HL-60/S4 treated with phorbol 12-myristate 13-acetate at 8.2 ng/mL for 4 days and 3 days (cell line): ENCODE measurements around the gene NLGN2.

Experiments
- in situ Hi-C: fragments of 300-500 bp; cut with MboI; formaldehyde crosslinking; loops from 2 replicates; pipeline ENCODE4 v1.15.0; 2022; ENCODE audit warnings: low sequenced_read_pairs

Gene NLGN2

GRCh38 chr17:7389924-7390910 lies 17.4 kb upstream of the NLGN2 start:
- in situ Hi-C loops: no loop called here

GRCh38 chr17:7391307-7391706 lies 16.3 kb upstream of the NLGN2 start:
- in situ Hi-C loops: no loop called here

DNA sequence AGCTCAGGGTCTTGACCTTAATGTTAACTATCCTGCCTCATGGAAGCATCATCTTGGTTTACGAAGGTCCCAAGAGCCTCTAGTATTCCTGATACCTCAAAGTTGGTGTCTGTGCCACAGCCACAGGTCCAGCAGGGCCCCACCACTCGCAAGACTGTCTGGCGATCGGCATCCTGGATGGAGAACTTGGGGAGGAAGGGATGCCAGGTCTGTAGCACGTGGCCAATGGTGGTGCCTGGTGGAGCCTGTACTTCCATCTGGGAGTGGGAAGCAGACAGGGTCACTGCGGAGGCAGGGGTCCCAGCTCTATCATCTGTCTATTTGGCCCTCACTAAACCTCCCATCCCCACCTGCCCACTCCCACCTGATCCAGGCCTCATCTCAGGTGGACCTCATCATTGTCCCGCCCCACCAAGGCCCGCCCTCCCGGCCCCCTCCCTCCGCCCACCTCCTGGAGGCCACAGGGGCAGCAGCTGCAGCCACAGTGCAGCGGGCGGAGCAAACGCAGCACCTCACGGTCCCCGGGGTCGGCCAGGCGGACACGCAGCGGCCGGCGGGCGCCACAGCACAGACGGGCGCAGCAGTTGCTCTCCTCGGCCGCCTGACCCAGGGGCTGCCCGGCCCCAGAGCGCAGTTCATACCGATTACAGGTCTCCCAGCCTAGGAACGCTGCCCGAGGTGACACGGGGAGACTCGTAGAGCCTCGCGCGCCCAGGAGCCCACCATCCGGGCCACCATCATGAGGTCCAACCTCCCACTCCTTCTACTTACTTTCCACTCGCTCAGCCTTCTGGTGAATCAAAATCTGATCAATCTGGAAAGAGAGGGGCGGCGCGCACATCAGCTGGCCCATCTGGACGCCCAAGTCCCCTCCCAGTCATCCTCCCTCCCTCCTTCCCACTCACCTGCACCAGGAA lies 14.7 kb upstream of the NLGN2 start:
- in situ Hi-C loops: no loop called here

- in situ Hi-C loops: no loop called here
Measured at GRCh38 chr17:7393613-7394451, 13.8 kb upstream of the NLGN2 start.

DNA sequence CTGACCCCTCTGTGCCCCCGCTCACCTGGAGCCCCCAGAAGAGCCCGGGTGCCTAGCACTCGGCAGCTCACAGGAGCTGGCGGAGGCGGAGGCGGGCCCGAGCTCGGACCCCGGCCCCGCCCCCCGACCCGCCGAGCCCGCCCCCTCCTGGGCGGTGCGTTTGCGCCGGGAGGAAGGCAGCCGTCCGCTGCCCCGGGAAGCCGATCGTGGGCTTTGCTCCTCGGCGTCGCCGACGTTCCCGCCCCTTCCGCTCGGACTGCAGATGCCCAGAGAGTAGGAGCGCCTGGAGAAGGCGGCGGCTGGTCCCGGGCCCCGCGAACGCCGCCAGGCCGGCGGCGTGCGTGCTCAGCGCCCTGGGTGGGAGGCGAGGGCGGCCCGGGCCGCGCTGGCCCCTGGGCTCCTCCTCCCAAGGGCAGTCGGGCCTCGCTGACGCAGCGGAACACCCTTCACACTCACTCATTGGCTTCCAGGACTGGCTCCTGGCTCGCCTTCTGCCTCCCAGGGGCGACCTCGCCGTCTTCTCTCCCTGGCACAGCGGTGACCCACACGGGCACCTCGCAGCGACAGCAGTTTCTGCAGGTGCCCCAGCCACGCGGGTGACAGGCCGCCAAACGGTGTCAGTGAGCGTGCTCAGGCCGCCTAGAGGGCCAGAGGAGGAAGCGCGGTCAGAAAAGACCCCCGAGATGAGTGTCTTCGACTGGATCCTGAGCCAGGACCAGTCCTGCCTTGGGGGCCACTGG lies 13.0 kb upstream of the NLGN2 start, which contains the start of gene PLSCR3:
TSS of gene PLSCR3 (minus strand) at position 74 of the 740 bp plus-strand sequence. CDS start 415 bp downstream, outside the sequence.
- in situ Hi-C loops: no loop called here

- in situ Hi-C loops: no loop called here
Measured at GRCh38 chr17:7396147-7396546, 11.5 kb upstream of the NLGN2 start.

DNA sequence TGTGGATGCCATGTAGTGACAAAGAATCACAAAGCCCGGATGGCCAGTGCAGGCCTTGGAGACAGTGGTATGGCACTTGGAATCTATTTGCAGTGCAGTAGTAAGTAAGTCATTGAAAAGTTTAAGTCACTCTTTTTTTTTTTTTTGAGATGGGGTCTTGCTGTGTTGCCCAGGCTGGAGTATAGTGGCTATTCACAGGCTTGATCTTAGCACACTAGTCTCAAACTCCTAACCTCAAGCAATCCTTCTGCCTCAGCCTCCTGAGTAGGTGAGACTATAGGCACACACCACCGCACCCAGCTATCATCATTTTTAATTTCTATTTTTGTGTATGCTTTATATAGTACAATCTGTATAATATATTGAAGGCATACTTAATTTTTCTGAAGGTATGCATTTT lies 9.0 kb upstream of the NLGN2 start:
- in situ Hi-C loops: no loop called here

DNA sequence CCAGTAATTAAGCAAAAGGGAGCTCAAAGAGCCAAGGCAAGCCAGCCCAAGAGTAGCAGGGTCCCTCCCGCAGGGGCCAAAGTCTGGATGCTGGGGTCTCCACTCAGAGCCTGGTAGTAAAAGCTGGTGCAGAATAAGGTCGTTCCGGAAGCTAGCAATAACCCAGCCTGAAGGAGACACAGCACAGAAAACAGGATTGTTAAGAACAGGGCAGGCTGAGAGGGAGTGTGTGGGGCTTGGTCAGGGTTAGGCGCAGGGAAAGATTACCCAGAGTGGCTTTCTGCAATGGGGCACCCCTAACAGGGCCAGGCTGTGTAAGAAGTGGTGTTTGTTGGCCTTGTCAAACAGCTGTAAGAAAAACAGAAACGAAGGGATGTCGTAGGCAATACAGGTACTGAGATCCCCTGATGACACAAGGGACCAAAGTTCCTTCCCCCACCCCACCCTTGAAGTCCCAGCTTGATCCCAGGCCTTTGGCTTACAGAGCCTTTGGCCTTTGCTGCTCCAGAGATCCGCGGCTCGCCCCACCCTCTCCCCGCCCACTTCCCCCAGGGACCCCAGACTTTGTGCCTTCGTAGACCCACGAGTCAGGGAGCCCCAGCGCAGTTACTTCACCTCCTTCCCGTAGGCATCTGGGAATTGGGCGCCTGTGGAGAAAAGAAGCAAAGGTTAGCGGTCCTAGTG lies 4.5 kb upstream of the NLGN2 start:
- in situ Hi-C loops: no loop called here

DNA sequence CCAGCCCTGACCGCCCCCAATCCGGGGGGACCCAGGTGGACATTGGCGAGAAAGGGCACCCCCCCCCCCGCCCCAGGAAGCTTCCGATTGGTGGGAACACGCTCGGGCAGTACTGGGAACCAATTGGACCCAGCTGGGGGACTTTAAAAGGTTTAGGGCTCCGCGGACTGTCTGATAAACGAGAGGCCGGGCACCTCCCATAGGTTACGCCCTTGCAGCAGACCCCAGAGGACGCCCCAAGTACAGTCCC lies 4.0 kb upstream of the NLGN2 start:
- in situ Hi-C loops: no loop called here

- in situ Hi-C loops: no loop called here
Measured at GRCh38 chr17:7403977-7404736, 3.5 kb upstream of the NLGN2 start, which contains the start of gene TMEM256. Gene TMEM256, minus strand, starts transcription at chr17:7404097. Its CDS starts 13 bp downstream, at chr17:7404084.

GRCh38 chr17:7404737-7405349 lies 2.8 kb upstream of the NLGN2 start:
- in situ Hi-C loops: no loop called here

- in situ Hi-C loops: no loop called here
Measured at GRCh38 chr17:7405350-7406234, 2.1 kb upstream of the NLGN2 start.

GRCh38 chr17:7406235-7406825 lies 1.3 kb upstream of the NLGN2 start:
- in situ Hi-C loops: no loop called here

DNA sequence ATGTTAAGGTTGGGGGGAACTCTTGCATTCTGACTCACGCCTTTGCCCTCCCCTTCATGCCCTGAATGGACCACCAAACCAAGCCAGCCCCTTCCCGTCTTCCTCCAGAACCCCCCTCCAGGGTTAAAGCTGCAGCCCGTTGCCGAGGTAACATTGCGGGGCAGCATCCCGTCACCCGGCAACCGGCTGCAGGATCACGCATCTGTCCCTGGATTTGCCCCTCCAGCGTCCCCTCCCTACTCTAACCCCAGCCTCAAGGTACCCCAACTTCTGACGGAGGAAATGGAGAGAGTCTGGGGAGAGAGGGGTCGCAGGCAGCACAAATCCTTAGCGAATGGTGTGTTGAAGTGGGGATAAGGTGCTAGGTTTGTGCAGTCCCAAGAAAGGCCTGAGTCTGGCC lies 563 bp upstream of the NLGN2 start:
- in situ Hi-C loops: no loop called here

DNA sequence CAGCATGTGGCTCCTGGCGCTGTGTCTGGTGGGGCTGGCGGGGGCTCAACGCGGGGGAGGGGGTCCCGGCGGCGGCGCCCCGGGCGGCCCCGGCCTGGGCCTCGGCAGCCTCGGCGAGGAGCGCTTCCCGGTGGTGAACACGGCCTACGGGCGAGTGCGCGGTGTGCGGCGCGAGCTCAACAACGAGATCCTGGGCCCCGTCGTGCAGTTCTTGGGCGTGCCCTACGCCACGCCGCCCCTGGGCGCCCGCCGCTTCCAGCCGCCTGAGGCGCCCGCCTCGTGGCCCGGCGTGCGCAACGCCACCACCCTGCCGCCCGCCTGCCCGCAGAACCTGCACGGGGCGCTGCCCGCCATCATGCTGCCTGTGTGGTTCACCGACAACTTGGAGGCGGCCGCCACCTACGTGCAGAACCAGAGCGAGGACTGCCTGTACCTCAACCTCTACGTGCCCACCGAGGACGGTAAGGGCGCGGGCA lies 645 bp downstream of the NLGN2 start:
- in situ Hi-C loops: no loop called here

GRCh38 chr17:7408863-7409262 lies 1.2 kb downstream of the NLGN2 start:
- in situ Hi-C loops: no loop called here

GRCh38 chr17:7409716-7410115 lies 2.1 kb downstream of the NLGN2 start:
- in situ Hi-C loops: no loop called here
